Aorta (tissue), 5 donors: ENCODE measurements around the gene DNAAF1. TPM values are rescaled to one million over a fixed set of nuclear protein-coding genes. Genes with fewer than 3 reads are reported as not detected.

Source experiments
- ATAC-seq: fragments of 200-7000 bp; cut with Tn5 transposase; one replicate; pipeline ENCODE4 v1.9.1; 2022; ENCODE audit warnings: moderate library complexity; ENCODE audit not compliant: low FRiP score
- DNase-seq, 2 donors: peaks; one replicate each; pipeline ENCODE4 v3.0.0-alpha.2; 2020
- H3K27ac ChIP-seq, 2 donors: one replicate each; pipeline ENCODE4 v1.5.1; 2013; ENCODE audit warnings: low read length in 2 of 2, mild to moderate bottlenecking in 2 of 2, moderate library complexity in 2 of 2, control low read depth in 1 of 2, inconsistent platforms in 1 of 2, low read depth in 1 of 2
- H3K27me3 ChIP-seq, 2 donors: one replicate each; pipeline ENCODE4 v1.6.1; 2013; ENCODE audit warnings: control low read depth in 1 of 2, low read length in 1 of 2, mild to moderate bottlenecking in 1 of 2, moderate library complexity in 1 of 2; ENCODE audit not compliant: insufficient read depth in 2 of 2, control insufficient read depth in 1 of 2
- H3K36me3 ChIP-seq, 2 donors: one replicate each; pipeline ENCODE4 v1.6.1; 2013; ENCODE audit warnings: control low read depth in 1 of 2, low read length in 1 of 2, mild to moderate bottlenecking in 1 of 2; ENCODE audit not compliant: insufficient read depth in 2 of 2, control insufficient read depth in 1 of 2
- H3K4me1 ChIP-seq, 2 donors: one replicate each; pipeline ENCODE4 v1.6.1; 2013; ENCODE audit warnings: low read length in 2 of 2, control low read depth in 1 of 2, mild to moderate bottlenecking in 1 of 2, moderate library complexity in 1 of 2; ENCODE audit not compliant: insufficient read depth in 2 of 2, control insufficient read depth in 1 of 2
- H3K4me3 ChIP-seq, 2 donors: one replicate each; pipeline ENCODE4 v1.5.1; 2013; ENCODE audit warnings: low read length in 2 of 2, control low read depth in 1 of 2, mild to moderate bottlenecking in 1 of 2
- H3K9me3 ChIP-seq: one replicate; pipeline ENCODE4 v1.6.1; 2013; ENCODE audit warnings: mild to moderate bottlenecking, low read length; ENCODE audit not compliant: control insufficient read depth
- WGBS, 2 donors: extraction: QIAGEN DNeasy Blood & Tissue Kit; methylation state at CpG; one replicate each; pipeline ENCODE4 v1.1.7; 2013; 5-methylcytosine and 5-hydroxymethylcytosine counted together
- intact Hi-C, 2 donors: fragments of 100-400 bp; cut with DNase I; formaldehyde crosslinking; loops; one replicate each; pipeline versions ENCODE4 v1.14.2 to v1.15.0; 2022
- polyA plus RNA-seq, 2 donors: library from polyadenylated mRNA; stranded (reverse); fragments of 200-250 nt; gene quantifications; one replicate each; pipeline ENCODE4 v1.2.3, GENCODE V29; 2013
- total RNA-seq, 2 donors: library from RNA; stranded (reverse); fragmentation: NEBNext Ultra II Directional; extraction: Animal tissue kit (Norgen Biotek cat#: 25700); gene quantifications; one replicate each; pipeline ENCODE4 v1.2.1, GENCODE V29; 2021
- donor health status: healthy with polysubstance abuse.
- donor health status: Bipolar disorder and iron deficiency.
- donor health status: DM: no; HTN: no; CAD: no.
- donor health status: DM: no; HTN: no; CAD: no.
- donor health status: DM: yes; HTN: yes; CAD: no.

Gene DNAAF1
- total and polyA plus RNA-seq, 4 donors: 0.19 to 1.4 (median 0.48) TPM; not detected in 1

GRCh38 chr16:84194470-84195200 is 49.5 kb downstream of the DNAAF1 start:
- no peak for ATAC-seq

GRCh38 chr16:84195201-84196093 is 50.3 kb downstream of the DNAAF1 start:
- no peaks in the 10 kb centered on the region for H3K36me3 ChIP-seq
- intact Hi-C loops: no loop called here
- no peaks in the 10 kb centered on the region for H3K27me3 ChIP-seq
- DNase-seq (peak; percentile 47 to 61), ATAC-seq (no peak)
- no peaks in the 10 kb centered on the region for H3K9me3 ChIP-seq
- H3K27ac ChIP-seq: no peak overlapping the region
- no peak overlapping the region for H3K4me3 ChIP-seq
- no peaks in the 10 kb centered on the region for H3K4me1 ChIP-seq
- WGBS, 2 donors: 78 to 82% methylated on average over 37 to 38 of the region's 38 CpGs

More at GRCh38 chr16:84194470-84195200, 49.5 kb downstream of the DNAAF1 start:
- no peaks in the 10 kb centered on the region for H3K27me3 ChIP-seq
- WGBS, 2 donors: 70 to 73% methylated on average over 34 of the region's 34 CpGs
- no peaks in the 10 kb centered on the region for H3K36me3 ChIP-seq
- no peaks in the 10 kb centered on the region for H3K4me1 ChIP-seq
- no peak overlapping the region for H3K4me3 ChIP-seq
- no peaks in the 10 kb centered on the region for H3K9me3 ChIP-seq
- H3K27ac ChIP-seq: no peak overlapping the region
- intact Hi-C loops: no loop called here
- DNase-seq: peak in 1 of 2 donors; percentile 70

GRCh38 chr16:84196101-84196500 is 51.0 kb downstream of the DNAAF1 start:
- H3K4me3 ChIP-seq: no peak overlapping the region
- no peaks in the 10 kb centered on the region for H3K9me3 ChIP-seq
- ATAC-seq: no peak
- DNase-seq: peak in 1 of 2 donors; percentile 69
- intact Hi-C loops: no loop called here
- H3K27me3 ChIP-seq: no peaks in the 10 kb centered on the region
- 90 to 94% methylated on average over 16 of the region's 16 CpGs for WGBS, 2 donors
- no peak overlapping the region for H3K27ac ChIP-seq
- H3K4me1 ChIP-seq: no peaks in the 10 kb centered on the region
- no peaks in the 10 kb centered on the region for H3K36me3 ChIP-seq

GRCh38 chr16:84196727-84197394 is 51.8 kb downstream of the DNAAF1 start:
- Histone ChIP-seq H3K27me3 (no peaks in the 10 kb centered on the region), H3K4me3 (no peak overlapping the region), H3K4me1 (no peaks in the 10 kb centered on the region), H3K36me3 (no peaks in the 10 kb centered on the region), H3K9me3 (no peaks in the 10 kb centered on the region), H3K27ac (no peak overlapping the region)
- 65 to 74% methylated on average over 15 to 16 of the region's 16 CpGs for WGBS, 2 donors
- no peak for ATAC-seq
- intact Hi-C loops: no loop called here
- DNase-seq: no peak

GRCh38 chr16:84197466-84198128 is 52.5 kb downstream of the DNAAF1 start:
- Histone ChIP-seq H3K36me3 (no peaks in the 10 kb centered on the region), H3K9me3 (no peaks in the 10 kb centered on the region), H3K4me1 (no peaks in the 10 kb centered on the region), H3K4me3 (no peak overlapping the region), H3K27me3 (no peaks in the 10 kb centered on the region), H3K27ac (no peak overlapping the region)
- no peak for ATAC-seq
- WGBS, 2 donors: 89 to 91% methylated on average over 14 of the region's 14 CpGs
- intact Hi-C loops: no loop called here
- no peak for DNase-seq

- no peaks in the 10 kb centered on the region for H3K36me3 ChIP-seq
- H3K27ac ChIP-seq: no peak overlapping the region
- no peaks in the 10 kb centered on the region for H3K27me3 ChIP-seq
- H3K9me3 ChIP-seq: no peaks in the 10 kb centered on the region
- H3K4me3 ChIP-seq: no peak overlapping the region
- WGBS, 2 donors: 65 to 73% methylated on average over 10 of the region's 10 CpGs
- DNase-seq: no peak
- ATAC-seq: no peak
- H3K4me1 ChIP-seq: no peaks in the 10 kb centered on the region
- intact Hi-C loops: no loop called here
These were observed 53.3 kb downstream of the DNAAF1 start for GRCh38 chr16:84198401-84198800.

GRCh38 chr16:84199097-84199496 is 54.0 kb downstream of the DNAAF1 start:
- 53 to 59% methylated on average over 13 of the region's 13 CpGs for WGBS, 2 donors
- Histone ChIP-seq H3K4me1 (no peaks in the 10 kb centered on the region), H3K27ac (no peak overlapping the region), H3K27me3 (no peaks in the 10 kb centered on the region), H3K36me3 (no peaks in the 10 kb centered on the region), H3K4me3 (no peak overlapping the region), H3K9me3 (no peaks in the 10 kb centered on the region)
- no peak for DNase-seq
- intact Hi-C loops: no loop called here
- ATAC-seq: no peak

GRCh38 chr16:84199861-84200260 is 54.8 kb downstream of the DNAAF1 start:
- DNase-seq (peak in 1 of 2 donors; percentile 65), ATAC-seq (no peak)
- no peak overlapping the region for H3K27ac ChIP-seq
- H3K36me3 ChIP-seq: no peaks in the 10 kb centered on the region
- H3K27me3 ChIP-seq: no peaks in the 10 kb centered on the region
- H3K9me3 ChIP-seq: no peaks in the 10 kb centered on the region
- 75 to 76% methylated on average over 10 of the region's 10 CpGs for WGBS, 2 donors
- intact Hi-C loops: no loop called here
- H3K4me3 ChIP-seq: no peak overlapping the region
- no peaks in the 10 kb centered on the region for H3K4me1 ChIP-seq
